GM12878 (cell line): ENCODE data around the gene CEP128. TPM values are rescaled to one million over a fixed set of nuclear protein-coding genes. Genes with fewer than 3 reads are reported as not detected.

ENCODE experiments used
- ATAC-seq: fragments of 200-7000 bp; cut with Tn5 transposase; 3 replicates; pipeline ENCODE4 v1.9.1; 2020; ENCODE audit warnings: mild to moderate bottlenecking, moderate library complexity
- BruUV-seq: library from RNA; stranded (reverse); fragments of 400-500 nt; replicated peaks from 2 replicates; lab custom pipeline; 2021; lab: Mats Ljungman, UMichigan
- CTCF ChIA-PET: fragments of 300-600 bp; sonication (Branson Sonifier 250); formaldehyde crosslinking; extraction: SDS; loops from one replicate; lab custom pipeline; 2021; ENCODE audit warnings: inconsistent platforms; lab: Yijun Ruan, JAX
- POLR2A ChIA-PET: fragments of 350-600 bp; formaldehyde crosslinking; extraction: SDS; loops from one replicate; lab custom pipeline; 2021; ENCODE audit warnings: inconsistent platforms; lab: Charles Lee
- RAD21 ChIA-PET: fragments of 300-600 bp; sonication (Branson Sonifier 250); formaldehyde crosslinking; loops from one replicate; lab custom pipeline; 2023; ENCODE audit warnings: antibody characterized with exemption; ENCODE audit not compliant: unreplicated experiment; lab: Charles Lee
- SMC1A ChIA-PET: fragments of 300-600 bp; sonication (Branson Sonifier 250); formaldehyde crosslinking; loops from one replicate; lab custom pipeline; 2023; ENCODE audit not compliant: unreplicated experiment, uncharacterized antibody; lab: Charles Lee
- DNase-seq: peaks from one replicate; pipeline ENCODE4 v3.0.0-alpha.2; 2011; ENCODE audit warnings: low read depth, low spot score
- FAIRE-seq: peaks from 3 replicates; lab custom pipeline; 2011; peaks lifted over from hg19 to GRCh38; lab: Jason Lieb, UNC
- H2AFZ ChIP-seq: 2 replicates; pipeline ENCODE4 v1.6.0; 2011; ENCODE audit warnings: low read depth, low read length, control low read depth; ENCODE audit not compliant: control insufficient read depth
- H3K27ac ChIP-seq: 2 replicates; pipeline ENCODE4 v1.5.1; 2011; ENCODE audit warnings: control low read depth; ENCODE audit not compliant: control insufficient read depth, insufficient read depth
- H3K27me3 ChIP-seq, 2 experiments: replicated peaks in 1 of 2; 2 replicates each; pipeline versions ENCODE4 v1.6.0 to v1.6.1; 2011; ENCODE audit warnings: low read length in 1 of 2; ENCODE audit not compliant: control insufficient read depth in 2 of 2, insufficient read depth in 2 of 2
- H3K36me3 ChIP-seq, 2 experiments: 2 replicates each; pipeline ENCODE4 v1.5.1; 2011; ENCODE audit warnings: low read length in 1 of 2; ENCODE audit not compliant: control insufficient read depth in 2 of 2, insufficient read depth in 2 of 2
- H3K4me1 ChIP-seq: 2 replicates; pipeline ENCODE4 v1.6.1; 2011; ENCODE audit warnings: mild to moderate bottlenecking, low read length, moderate library complexity, mixed read lengths; ENCODE audit not compliant: control insufficient read depth, insufficient read depth
- H3K4me2 ChIP-seq: 2 replicates; pipeline ENCODE4 v1.6.0; 2011; ENCODE audit warnings: control low read depth; ENCODE audit not compliant: control insufficient read depth, insufficient read depth
- H3K4me3 ChIP-seq: fragments of 200-600 bp; sonication (generic); 2 replicates; pipeline ENCODE4 v1.5.1; 2016
- H3K79me2 ChIP-seq: 2 replicates; pipeline ENCODE4 v1.6.0; 2011; ENCODE audit warnings: low read length; ENCODE audit not compliant: control insufficient read depth, insufficient read depth
- H3K9ac ChIP-seq: 2 replicates; pipeline ENCODE4 v1.8.0; 2011; ENCODE audit warnings: low read length, control low read depth, mixed read lengths; ENCODE audit not compliant: control insufficient read depth, insufficient read depth
- H3K9me3 ChIP-seq: replicated peaks from 3 replicates; pipeline ENCODE4 v1.5.1; 2011; ENCODE audit warnings: mild to moderate bottlenecking, low read length; ENCODE audit not compliant: control insufficient read depth, insufficient read depth
- H4K20me1 ChIP-seq: 2 replicates; pipeline ENCODE4 v1.6.0; 2011; ENCODE audit not compliant: control insufficient read depth, insufficient read depth
- E4F1 ChIP-seq: fragments of 450-650 bp; IDR thresholded peaks from 2 replicates; pipeline ENCODE4 v1.6.1; 2018; ENCODE audit warnings: borderline replicate concordance, mild to moderate bottlenecking; ENCODE audit not compliant: partially characterized antibody
- EZH2 ChIP-seq: IDR thresholded peaks from 2 replicates; pipeline ENCODE4 v1.6.1; 2012; ENCODE audit warnings: low read depth, mild to moderate bottlenecking, control low read depth, inconsistent platforms, low read length, borderline replicate concordance; ENCODE audit not compliant: control insufficient read depth
- HDGF ChIP-seq: fragments of 450-650 bp; IDR thresholded peaks from 2 replicates; pipeline ENCODE4 v1.6.1; 2016; ENCODE audit warnings: antibody characterized with exemption
- KAT2A ChIP-seq: conservative IDR thresholded peaks from 2 replicates; pipeline ENCODE4 v1.6.1; 2011; ENCODE audit warnings: low read depth, low read length; ENCODE audit not compliant: control insufficient read depth
- KDM1A ChIP-seq: fragments of 200-600 bp; sonication (generic); IDR thresholded peaks from 2 replicates; pipeline ENCODE4 v1.6.1; 2016; ENCODE audit warnings: borderline replicate concordance
- RB1 ChIP-seq: fragments of 450-650 bp; formaldehyde crosslinking; IDR thresholded peaks from 2 replicates; pipeline ENCODE4 v1.6.1; 2017; ENCODE audit warnings: mild to moderate bottlenecking, borderline replicate concordance
- TCF7 ChIP-seq: IDR thresholded peaks from 2 replicates; pipeline ENCODE4 v1.6.1; 2014; ENCODE audit warnings: antibody characterized with exemption, borderline replicate concordance
- YY1 ChIP-seq: IDR thresholded peaks from 2 replicates; pipeline ENCODE4 v1.6.1; 2011; ENCODE audit warnings: low read depth, mild to moderate bottlenecking, low read length
- WGBS: methylation state at CpG from one replicate; pipeline ENCODE4 v1.1.6; 2016; ENCODE audit warnings: low lambda C conversion rate; ENCODE audit not compliant: insufficient replicate concordance, insufficient coverage; ENCODE audit errors: missing lambda C conversion rate; 5-methylcytosine and 5-hydroxymethylcytosine counted together
- in situ Hi-C: fragments of 300-500 bp; cut with MboI; formaldehyde crosslinking; loops from 9 replicates; pipeline ENCODE4 v1.14.3; 2018; ENCODE audit warnings: mixed read lengths
- intact Hi-C: fragments of 100-400 bp; cut with micrococcal nuclease; formaldehyde crosslinking; loops from one replicate; pipeline ENCODE4 v1.14.2; 2022; ENCODE audit not compliant: unreplicated experiment
- polyA plus RNA-seq, 11 experiments: library from polyadenylated mRNA; depleted of rRNA in 4 of 11; unstranded in 6 of 11; stranded (reverse) in 5 of 11; fragments of >200 nt; fragmentation: Nextera tagmentation in 4 of 11; fragmentation: Illumina TruSeq in 1 of 11; extraction: Ambion mirVana in 4 of 11; extraction: Trizol in 1 of 11; gene quantifications; 1 replicate in 1 of 11; 2 replicates in 10 of 11; pipeline versions ENCODE4 v1.2.1 to v1.2.3, GENCODE V29; 2011 to 2016; ENCODE audit warnings: inconsistent platforms in 2 of 11, missing spikeins in 2 of 11, low read depth in 1 of 11
- total RNA-seq, 4 experiments: library from RNA; depleted of rRNA in 3 of 4; stranded (reverse); fragments of >200 nt in 3 of 4; fragmentation: Illumina TruSeq in 1 of 4; extraction: Trizol in 1 of 4; gene quantifications; 2 replicates each; pipeline versions ENCODE4 v1.2.1 to v1.2.3, GENCODE V29; 2013 to 2021
- TF ChIP-seq, protein P1 (sequence below): fragments of 150-350 bp; IDR thresholded peaks from 2 replicates; pipeline ENCODE4 v1.6.1; 2016; ENCODE audit warnings: low read depth, low read length
- TF ChIP-seq, protein P2 (sequence below): fragments of 450-650 bp; IDR thresholded peaks from 2 replicates; pipeline ENCODE4 v1.6.1; 2017; ENCODE audit warnings: mild to moderate bottlenecking, moderate library complexity
- TF ChIP-seq, protein P3 (sequence below): IDR thresholded peaks from 2 replicates; pipeline ENCODE4 v1.6.1; 2012; ENCODE audit warnings: low read depth, low read length, improper control_type of control experiment

The CEP128 gene
- total and polyA plus RNA-seq, 10 of the 15 experiments (the other 5 are each of a cell fraction or from before 2014, with no cell fraction given), result 1.1 to 6.7 (median 3.4) TPM

DNA sequence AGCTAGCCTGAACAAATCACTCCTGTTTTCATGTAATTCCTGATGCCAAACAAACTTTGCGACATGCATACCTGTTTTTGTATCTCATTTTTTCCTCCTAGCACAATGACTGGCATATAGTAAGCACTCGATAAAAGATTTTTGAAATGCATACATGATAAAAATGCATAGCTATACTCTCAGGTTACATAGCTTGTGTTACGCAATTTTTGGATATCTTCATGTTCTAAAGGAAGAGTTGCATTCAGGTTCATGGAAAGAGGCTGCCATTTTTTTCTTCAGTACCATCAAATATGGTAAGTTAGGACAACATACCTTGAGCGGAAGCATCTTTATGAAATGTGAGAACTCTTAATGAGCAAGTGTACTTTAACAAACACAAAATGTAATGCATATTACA, 445.4 kb downstream of the CEP128 start:
- Histone ChIP-seq H3K4me3 (no peak overlapping the region), H3K4me1 (no peaks in the 10 kb centered on the region), H3K79me2 (no peaks in the 10 kb centered on the region), H4K20me1 (no peaks in the 10 kb centered on the region), H3K27ac (no peak overlapping the region), H3K9ac (no peak overlapping the region), H2AFZ (no peak overlapping the region), H3K36me3 (no peaks in the 10 kb centered on the region), H3K27me3 (no peaks in the 10 kb centered on the region), H3K9me3 (no peaks in the 10 kb centered on the region), H3K4me2 (no peak overlapping the region)
- intact Hi-C loops, result no loop called here
- no peak for ATAC-seq
- ChIA-PET SMC1A (no interaction called here), RAD21 (interaction anchor here (1.2 kb wide), 1 partner anchor 9 kb away, joined by 3 read pairs; no protein-coding TSS in a partner anchor), POLR2A (no interaction called here), CTCF (interaction anchor here (0.7 kb wide), 1 partner anchor 1562 kb away, joined by 3 read pairs; no protein-coding TSS in a partner anchor)
- no peak for DNase-seq
- in situ Hi-C loops, result no loop called here
- FAIRE-seq, result no peak
- WGBS, result 98% methylated on average over 4 of the region's 4 CpGs
- no TSS peak for BruUV-seq
- TF ChIP-seq KDM1A (no peak), HDGF (no peak), EZH2 (no peak), TCF7 (no peak), KAT2A (no peak), E4F1 (no peak), YY1 (no peak), RB1 (no peak)
- TF ChIP-seq, protein P1, sequence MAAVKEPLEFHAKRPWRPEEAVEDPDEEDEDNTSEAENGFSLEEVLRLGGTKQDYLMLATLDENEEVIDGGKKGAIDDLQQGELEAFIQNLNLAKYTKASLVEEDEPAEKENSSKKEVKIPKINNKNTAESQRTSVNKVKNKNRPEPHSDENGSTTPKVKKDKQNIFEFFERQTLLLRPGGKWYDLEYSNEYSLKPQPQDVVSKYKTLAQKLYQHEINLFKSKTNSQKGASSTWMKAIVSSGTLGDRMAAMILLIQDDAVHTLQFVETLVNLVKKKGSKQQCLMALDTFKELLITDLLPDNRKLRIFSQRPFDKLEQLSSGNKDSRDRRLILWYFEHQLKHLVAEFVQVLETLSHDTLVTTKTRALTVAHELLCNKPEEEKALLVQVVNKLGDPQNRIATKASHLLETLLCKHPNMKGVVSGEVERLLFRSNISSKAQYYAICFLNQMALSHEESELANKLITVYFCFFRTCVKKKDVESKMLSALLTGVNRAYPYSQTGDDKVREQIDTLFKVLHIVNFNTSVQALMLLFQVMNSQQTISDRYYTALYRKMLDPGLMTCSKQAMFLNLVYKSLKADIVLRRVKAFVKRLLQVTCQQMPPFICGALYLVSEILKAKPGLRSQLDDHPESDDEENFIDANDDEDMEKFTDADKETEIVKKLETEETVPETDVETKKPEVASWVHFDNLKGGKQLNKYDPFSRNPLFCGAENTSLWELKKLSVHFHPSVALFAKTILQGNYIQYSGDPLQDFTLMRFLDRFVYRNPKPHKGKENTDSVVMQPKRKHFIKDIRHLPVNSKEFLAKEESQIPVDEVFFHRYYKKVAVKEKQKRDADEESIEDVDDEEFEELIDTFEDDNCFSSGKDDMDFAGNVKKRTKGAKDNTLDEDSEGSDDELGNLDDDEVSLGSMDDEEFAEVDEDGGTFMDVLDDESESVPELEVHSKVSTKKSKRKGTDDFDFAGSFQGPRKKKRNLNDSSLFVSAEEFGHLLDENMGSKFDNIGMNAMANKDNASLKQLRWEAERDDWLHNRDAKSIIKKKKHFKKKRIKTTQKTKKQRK, result no peak
- TF ChIP-seq, protein P2, sequence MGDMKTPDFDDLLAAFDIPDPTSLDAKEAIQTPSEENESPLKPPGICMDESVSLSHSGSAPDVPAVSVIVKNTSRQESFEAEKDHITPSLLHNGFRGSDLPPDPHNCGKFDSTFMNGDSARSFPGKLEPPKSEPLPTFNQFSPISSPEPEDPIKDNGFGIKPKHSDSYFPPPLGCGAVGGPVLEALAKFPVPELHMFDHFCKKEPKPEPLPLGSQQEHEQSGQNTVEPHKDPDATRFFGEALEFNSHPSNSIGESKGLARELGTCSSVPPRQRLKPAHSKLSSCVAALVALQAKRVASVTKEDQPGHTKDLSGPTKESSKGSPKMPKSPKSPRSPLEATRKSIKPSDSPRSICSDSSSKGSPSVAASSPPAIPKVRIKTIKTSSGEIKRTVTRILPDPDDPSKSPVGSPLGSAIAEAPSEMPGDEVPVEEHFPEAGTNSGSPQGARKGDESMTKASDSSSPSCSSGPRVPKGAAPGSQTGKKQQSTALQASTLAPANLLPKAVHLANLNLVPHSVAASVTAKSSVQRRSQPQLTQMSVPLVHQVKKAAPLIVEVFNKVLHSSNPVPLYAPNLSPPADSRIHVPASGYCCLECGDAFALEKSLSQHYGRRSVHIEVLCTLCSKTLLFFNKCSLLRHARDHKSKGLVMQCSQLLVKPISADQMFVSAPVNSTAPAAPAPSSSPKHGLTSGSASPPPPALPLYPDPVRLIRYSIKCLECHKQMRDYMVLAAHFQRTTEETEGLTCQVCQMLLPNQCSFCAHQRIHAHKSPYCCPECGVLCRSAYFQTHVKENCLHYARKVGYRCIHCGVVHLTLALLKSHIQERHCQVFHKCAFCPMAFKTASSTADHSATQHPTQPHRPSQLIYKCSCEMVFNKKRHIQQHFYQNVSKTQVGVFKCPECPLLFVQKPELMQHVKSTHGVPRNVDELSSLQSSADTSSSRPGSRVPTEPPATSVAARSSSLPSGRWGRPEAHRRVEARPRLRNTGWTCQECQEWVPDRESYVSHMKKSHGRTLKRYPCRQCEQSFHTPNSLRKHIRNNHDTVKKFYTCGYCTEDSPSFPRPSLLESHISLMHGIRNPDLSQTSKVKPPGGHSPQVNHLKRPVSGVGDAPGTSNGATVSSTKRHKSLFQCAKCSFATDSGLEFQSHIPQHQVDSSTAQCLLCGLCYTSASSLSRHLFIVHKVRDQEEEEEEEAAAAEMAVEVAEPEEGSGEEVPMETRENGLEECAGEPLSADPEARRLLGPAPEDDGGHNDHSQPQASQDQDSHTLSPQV, result no peak
- TF ChIP-seq, protein P3, sequence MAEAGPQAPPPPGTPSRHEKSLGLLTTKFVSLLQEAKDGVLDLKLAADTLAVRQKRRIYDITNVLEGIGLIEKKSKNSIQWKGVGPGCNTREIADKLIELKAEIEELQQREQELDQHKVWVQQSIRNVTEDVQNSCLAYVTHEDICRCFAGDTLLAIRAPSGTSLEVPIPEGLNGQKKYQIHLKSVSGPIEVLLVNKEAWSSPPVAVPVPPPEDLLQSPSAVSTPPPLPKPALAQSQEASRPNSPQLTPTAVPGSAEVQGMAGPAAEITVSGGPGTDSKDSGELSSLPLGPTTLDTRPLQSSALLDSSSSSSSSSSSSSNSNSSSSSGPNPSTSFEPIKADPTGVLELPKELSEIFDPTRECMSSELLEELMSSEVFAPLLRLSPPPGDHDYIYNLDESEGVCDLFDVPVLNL, result no peak
